Measurements from ENCODE around the gene STARD13.

STARD13 gene

GRCh38 chr13:33139780-33140535 is 145.6 kb downstream of the STARD13 start:
- no peak for DNase-seq (ENCODE audit: low read depth in 1 of 2, low spot score in 1 of 2)
- Histone ChIP-seq H3K27me3 (ENCODE audit: insufficient read depth, poor library complexity, severe bottlenecking) (no peaks in the 10 kb centered on the region), H3K4me3 (replicated peaks; ENCODE audit: insufficient read depth, low read length) (no peak overlapping the region), H3K27ac (replicated peaks) (no peak overlapping the region)
- TF ChIP-seq, protein P1, sequence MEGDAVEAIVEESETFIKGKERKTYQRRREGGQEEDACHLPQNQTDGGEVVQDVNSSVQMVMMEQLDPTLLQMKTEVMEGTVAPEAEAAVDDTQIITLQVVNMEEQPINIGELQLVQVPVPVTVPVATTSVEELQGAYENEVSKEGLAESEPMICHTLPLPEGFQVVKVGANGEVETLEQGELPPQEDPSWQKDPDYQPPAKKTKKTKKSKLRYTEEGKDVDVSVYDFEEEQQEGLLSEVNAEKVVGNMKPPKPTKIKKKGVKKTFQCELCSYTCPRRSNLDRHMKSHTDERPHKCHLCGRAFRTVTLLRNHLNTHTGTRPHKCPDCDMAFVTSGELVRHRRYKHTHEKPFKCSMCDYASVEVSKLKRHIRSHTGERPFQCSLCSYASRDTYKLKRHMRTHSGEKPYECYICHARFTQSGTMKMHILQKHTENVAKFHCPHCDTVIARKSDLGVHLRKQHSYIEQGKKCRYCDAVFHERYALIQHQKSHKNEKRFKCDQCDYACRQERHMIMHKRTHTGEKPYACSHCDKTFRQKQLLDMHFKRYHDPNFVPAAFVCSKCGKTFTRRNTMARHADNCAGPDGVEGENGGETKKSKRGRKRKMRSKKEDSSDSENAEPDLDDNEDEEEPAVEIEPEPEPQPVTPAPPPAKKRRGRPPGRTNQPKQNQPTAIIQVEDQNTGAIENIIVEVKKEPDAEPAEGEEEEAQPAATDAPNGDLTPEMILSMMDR (IDR thresholded peaks at IDR 0.05; ENCODE audit: insufficient read depth, low read length), result no peak

- DNase-seq (ENCODE audit: low read depth in 1 of 2, low spot score in 1 of 2), result no peak
- Histone ChIP-seq H3K4me3 (replicated peaks; ENCODE audit: insufficient read depth, low read length) (no peak overlapping the region), H3K27me3 (ENCODE audit: insufficient read depth, poor library complexity, severe bottlenecking) (no peaks in the 10 kb centered on the region), H3K27ac (replicated peaks) (no peak overlapping the region)
- TF ChIP-seq POLR2AphosphoS5 (IDR thresholded peaks at IDR 0.05; ENCODE audit: low read depth) (no peak), REST (IDR thresholded peaks at IDR 0.05; ENCODE audit: insufficient replicate concordance, low read depth) (no peak), GABPA (IDR thresholded peaks at IDR 0.05; ENCODE audit: low read depth) (no peak), SPI1 (IDR thresholded peaks at IDR 0.05; ENCODE audit: borderline replicate concordance, low read depth) (no peak)
- TF ChIP-seq, protein P1 (IDR thresholded peaks at IDR 0.05; ENCODE audit: insufficient read depth, low read length), result no peak
Measured at GRCh38 chr13:33139184-33139583, 146.4 kb downstream of the STARD13 start.

DNA sequence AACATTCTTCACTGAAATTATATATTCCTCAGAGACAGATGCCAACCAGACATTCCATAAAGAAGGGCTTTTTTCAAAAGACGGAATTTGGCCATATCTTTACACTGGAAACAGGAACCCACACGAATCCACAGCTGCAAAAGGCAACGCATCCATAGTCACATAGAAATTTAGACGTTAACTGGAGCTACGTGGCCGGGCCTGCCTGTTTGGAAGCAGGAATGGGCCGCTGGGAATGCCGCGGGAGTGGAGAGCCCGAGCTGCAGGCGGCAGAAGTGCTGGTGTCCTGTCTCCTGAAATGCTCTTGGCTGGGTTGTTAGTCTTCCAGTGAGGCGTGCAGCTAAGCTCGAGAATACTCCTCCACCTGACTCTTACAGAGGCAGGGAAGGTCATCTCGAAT is 147.1 kb downstream of the STARD13 start:
- Histone ChIP-seq H3K4me3 (replicated peaks; ENCODE audit: insufficient read depth, low read length) (no peak overlapping the region), H3K27me3 (ENCODE audit: insufficient read depth, poor library complexity, severe bottlenecking) (no peaks in the 10 kb centered on the region), H3K27ac (replicated peaks) (no peak overlapping the region)
- TF ChIP-seq GABPA (IDR thresholded peaks at IDR 0.05; ENCODE audit: low read depth) (no peak), POLR2AphosphoS5 (IDR thresholded peaks at IDR 0.05; ENCODE audit: low read depth) (no peak), SPI1 (IDR thresholded peaks at IDR 0.05; ENCODE audit: borderline replicate concordance, low read depth) (no peak), REST (IDR thresholded peaks at IDR 0.05; ENCODE audit: insufficient replicate concordance, low read depth) (no peak)
- TF ChIP-seq, protein P1 (IDR thresholded peaks at IDR 0.05; ENCODE audit: insufficient read depth, low read length), result no peak
- no peak for DNase-seq (ENCODE audit: low read depth in 1 of 2, low spot score in 1 of 2)

GRCh38 chr13:33137721-33138120 is 147.8 kb downstream of the STARD13 start:
- Histone ChIP-seq H3K27me3 (ENCODE audit: insufficient read depth, poor library complexity, severe bottlenecking) (no peaks in the 10 kb centered on the region), H3K27ac (replicated peaks) (no peak overlapping the region), H3K4me3 (replicated peaks; ENCODE audit: insufficient read depth, low read length) (no peak overlapping the region)
- DNase-seq (ENCODE audit: low read depth in 1 of 2, low spot score in 1 of 2), result no peak
- TF ChIP-seq GABPA (IDR thresholded peaks at IDR 0.05; ENCODE audit: low read depth), result no peak
